WTC11 (cell line): ENCODE measurements around the gene HSPA12A.

Source experiments
- CREM ChIP-seq: sonication (generic); formaldehyde crosslinking; IDR thresholded peaks from 2 replicates; pipeline ENCODE4 v1.8.1; 2022; ENCODE audit warnings: mild to moderate bottlenecking, missing genetic modification reagents, moderate library complexity
- CTCF ChIP-seq: fragments of 200-600 bp; IDR thresholded peaks from 2 replicates; pipeline ENCODE4 v1.8.0; 2022; ENCODE audit warnings: antibody characterized with exemption
- ELF4 ChIP-seq: sonication (generic); formaldehyde crosslinking; IDR thresholded peaks from 2 replicates; pipeline ENCODE4 v1.8.1; 2022; ENCODE audit warnings: low read depth, mild to moderate bottlenecking, moderate library complexity, missing genetic modification reagents
- ETV6 ChIP-seq: sonication (generic); formaldehyde crosslinking; IDR thresholded peaks from 2 replicates; pipeline ENCODE4 v1.8.1; 2022; ENCODE audit warnings: mild to moderate bottlenecking, missing genetic modification reagents
- FOXK1 ChIP-seq: sonication (generic); formaldehyde crosslinking; IDR thresholded peaks from 2 replicates; pipeline ENCODE4 v1.8.0; 2022; ENCODE audit warnings: mild to moderate bottlenecking, moderate library complexity, missing genetic modification reagents
- FOXP1 ChIP-seq: sonication (generic); formaldehyde crosslinking; IDR thresholded peaks from 2 replicates; pipeline ENCODE4 v1.8.0; 2022; ENCODE audit warnings: missing genetic modification reagents, mild to moderate bottlenecking, moderate library complexity, borderline replicate concordance
- IRF2 ChIP-seq: sonication (generic); formaldehyde crosslinking; IDR thresholded peaks from 2 replicates; pipeline ENCODE4 v1.8.0; 2022; ENCODE audit warnings: low read depth, missing genetic modification reagents, borderline replicate concordance
- MAX ChIP-seq: sonication (generic); formaldehyde crosslinking; IDR thresholded peaks from 2 replicates; pipeline ENCODE4 v1.8.0; 2022; ENCODE audit warnings: mild to moderate bottlenecking, missing genetic modification reagents
- TEAD1 ChIP-seq: sonication (generic); formaldehyde crosslinking; IDR thresholded peaks from 2 replicates; pipeline ENCODE4 v1.8.0; 2022; ENCODE audit warnings: mild to moderate bottlenecking, missing genetic modification reagents
- ZNF121 ChIP-seq: sonication (generic); formaldehyde crosslinking; IDR thresholded peaks from 2 replicates; pipeline ENCODE4 v1.8.0; 2023; ENCODE audit warnings: missing genetic modification reagents
- TF ChIP-seq, protein P1 (sequence below): sonication (generic); formaldehyde crosslinking; conservative IDR thresholded peaks from 2 replicates; pipeline ENCODE4 v1.8.1; 2022; ENCODE audit warnings: mild to moderate bottlenecking, missing genetic modification reagents
- TF ChIP-seq, protein P2 (sequence below): sonication (generic); formaldehyde crosslinking; IDR thresholded peaks from 2 replicates; pipeline ENCODE4 v1.8.1; 2022; ENCODE audit warnings: missing genetic modification reagents, borderline replicate concordance

GRCh38 chr10:116683166-116683565 is 59.2 kb downstream of the HSPA12A start:
- TF ChIP-seq ELF4 (CRISPR knock-in tag): no peak
- TF ChIP-seq CTCF: no peak
- no peak for TF ChIP-seq TEAD1 (CRISPR knock-in tag)
- no peak for TF ChIP-seq ZNF121 (CRISPR knock-in tag)
- no peak for TF ChIP-seq FOXP1
- TF ChIP-seq CREM (CRISPR knock-in tag): no peak
- TF ChIP-seq, protein P1, sequence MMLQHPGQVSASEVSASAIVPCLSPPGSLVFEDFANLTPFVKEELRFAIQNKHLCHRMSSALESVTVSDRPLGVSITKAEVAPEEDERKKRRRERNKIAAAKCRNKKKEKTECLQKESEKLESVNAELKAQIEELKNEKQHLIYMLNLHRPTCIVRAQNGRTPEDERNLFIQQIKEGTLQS: no peak
- no peak for TF ChIP-seq MAX
- TF ChIP-seq, protein P2, sequence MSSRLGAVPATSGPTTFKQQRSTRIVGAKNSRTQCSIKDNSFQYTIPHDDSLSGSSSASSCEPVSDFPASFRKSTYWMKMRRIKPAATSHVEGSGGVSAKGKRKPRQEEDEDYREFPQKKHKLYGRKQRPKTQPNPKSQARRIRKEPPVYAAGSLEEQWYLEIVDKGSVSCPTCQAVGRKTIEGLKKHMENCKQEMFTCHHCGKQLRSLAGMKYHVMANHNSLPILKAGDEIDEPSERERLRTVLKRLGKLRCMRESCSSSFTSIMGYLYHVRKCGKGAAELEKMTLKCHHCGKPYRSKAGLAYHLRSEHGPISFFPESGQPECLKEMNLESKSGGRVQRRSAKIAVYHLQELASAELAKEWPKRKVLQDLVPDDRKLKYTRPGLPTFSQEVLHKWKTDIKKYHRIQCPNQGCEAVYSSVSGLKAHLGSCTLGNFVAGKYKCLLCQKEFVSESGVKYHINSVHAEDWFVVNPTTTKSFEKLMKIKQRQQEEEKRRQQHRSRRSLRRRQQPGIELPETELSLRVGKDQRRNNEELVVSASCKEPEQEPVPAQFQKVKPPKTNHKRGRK: no peak
- TF ChIP-seq IRF2: no peak
- TF ChIP-seq ETV6 (CRISPR knock-in tag): no peak
- TF ChIP-seq FOXK1 (CRISPR knock-in tag): no peak
